ENCODE measurements around the gene GPR78.

DNA sequence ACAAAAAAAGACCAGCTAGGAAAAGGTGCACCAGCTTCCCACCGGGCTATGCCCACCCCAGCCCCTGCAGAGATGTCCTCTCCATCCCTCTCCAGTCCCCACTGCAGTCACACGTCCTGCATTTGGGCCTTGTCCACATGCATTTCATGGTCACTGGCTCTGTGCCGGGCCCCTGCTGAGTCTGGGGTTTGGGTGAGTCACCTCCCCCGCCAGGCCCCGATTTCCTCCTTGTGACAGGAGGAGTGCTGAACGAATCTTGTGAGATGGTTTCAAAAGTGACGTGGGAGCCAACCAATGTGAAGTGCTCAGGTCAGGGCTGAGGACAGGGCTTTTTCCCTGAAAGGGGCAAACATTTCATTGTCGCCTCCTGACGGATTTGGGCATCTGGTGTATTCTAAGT lies 19.5 kb downstream of the GPR78 start:
- TF ChIP-seq ZNF302 (tag by site-specific recombination; IDR thresholded peaks at IDR 0.05; ENCODE audit: low read depth) = no peak
- no peak for TF ChIP-seq YY2 (tag by site-specific recombination; IDR thresholded peaks at IDR 0.05)
- TF ChIP-seq YY1 (tag by site-specific recombination; IDR thresholded peaks at IDR 0.05) = no peak
- TF ChIP-seq ZNF777 (tag by site-specific recombination; IDR thresholded peaks at IDR 0.05; ENCODE audit: borderline replicate concordance) = no peak

Data from HEK293 (cell line).